ENCODE data around the gene ADAM12.

ADAM12 gene

GRCh38 chr10:126402721-126403695 lies 14.7 kb upstream of the ADAM12 start:
- no peak overlapping the region for H2AFZ ChIP-seq (ENCODE audit: low read length, unreplicated experiment)
- no peaks in the 10 kb centered on the region for H3K27me3 ChIP-seq (ENCODE audit: insufficient read depth, low read length)
- H3K27ac ChIP-seq (ENCODE audit: low read depth, low read length): no peak overlapping the region
- no peak overlapping the region for H3K4me3 ChIP-seq (ENCODE audit: low read depth, low read length)
- H3K36me3 ChIP-seq (ENCODE audit: insufficient read depth, low read length): no peaks in the 10 kb centered on the region
- H3K4me1 ChIP-seq (ENCODE audit: control insufficient read depth, insufficient read depth, low read length, unreplicated experiment): peaks cover 15% of the 10 kb centered on the region
- no peaks in the 10 kb centered on the region for H3K79me2 ChIP-seq (ENCODE audit: control insufficient read depth, insufficient read depth, low read length, unreplicated experiment)

DNA sequence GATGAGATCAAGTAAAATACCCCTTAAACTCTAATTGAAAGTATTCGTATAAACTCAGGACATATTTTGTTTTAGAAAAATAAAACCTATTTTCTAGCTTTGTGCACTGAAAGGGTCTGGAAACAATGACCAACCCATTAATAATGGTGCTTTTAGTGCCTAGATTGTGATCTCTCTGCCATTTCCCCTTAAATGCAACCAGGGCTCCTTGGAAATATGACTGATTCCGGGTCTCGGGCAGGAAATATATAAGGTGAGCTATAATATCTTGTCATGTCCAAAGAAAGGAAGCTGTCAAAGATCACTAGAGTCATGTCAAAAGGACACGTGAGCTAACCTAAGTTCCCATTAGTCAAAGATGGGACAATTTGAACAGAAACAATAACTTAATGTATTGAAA lies 12.4 kb upstream of the ADAM12 start:
- Histone ChIP-seq H3K27ac (ENCODE audit: low read depth, low read length) (no peak overlapping the region), H2AFZ (ENCODE audit: low read length, unreplicated experiment) (no peak overlapping the region), H3K4me1 (ENCODE audit: control insufficient read depth, insufficient read depth, low read length, unreplicated experiment) (peaks cover 25% of the 10 kb centered on the region), H3K79me2 (ENCODE audit: control insufficient read depth, insufficient read depth, low read length, unreplicated experiment) (no peaks in the 10 kb centered on the region), H3K27me3 (ENCODE audit: insufficient read depth, low read length) (no peaks in the 10 kb centered on the region), H3K36me3 (ENCODE audit: insufficient read depth, low read length) (no peaks in the 10 kb centered on the region), H3K4me3 (ENCODE audit: low read depth, low read length) (no peak overlapping the region)

- Histone ChIP-seq H3K79me2 (ENCODE audit: control insufficient read depth, insufficient read depth, low read length, unreplicated experiment) (no peaks in the 10 kb centered on the region), H3K27me3 (ENCODE audit: insufficient read depth, low read length) (no peaks in the 10 kb centered on the region), H3K4me3 (ENCODE audit: low read depth, low read length) (no peak overlapping the region), H3K36me3 (ENCODE audit: insufficient read depth, low read length) (no peaks in the 10 kb centered on the region), H2AFZ (ENCODE audit: low read length, unreplicated experiment) (peak overlapping the region; percentile 1), H3K4me1 (ENCODE audit: control insufficient read depth, insufficient read depth, low read length, unreplicated experiment) (peaks cover 26% of the 10 kb centered on the region), H3K27ac (ENCODE audit: low read depth, low read length) (peak overlapping the region; percentile 87; the same call in 1 of the 2 replicates)
Observed at GRCh38 chr10:126398924-126399323, 10.6 kb upstream of the ADAM12 start.

DNA sequence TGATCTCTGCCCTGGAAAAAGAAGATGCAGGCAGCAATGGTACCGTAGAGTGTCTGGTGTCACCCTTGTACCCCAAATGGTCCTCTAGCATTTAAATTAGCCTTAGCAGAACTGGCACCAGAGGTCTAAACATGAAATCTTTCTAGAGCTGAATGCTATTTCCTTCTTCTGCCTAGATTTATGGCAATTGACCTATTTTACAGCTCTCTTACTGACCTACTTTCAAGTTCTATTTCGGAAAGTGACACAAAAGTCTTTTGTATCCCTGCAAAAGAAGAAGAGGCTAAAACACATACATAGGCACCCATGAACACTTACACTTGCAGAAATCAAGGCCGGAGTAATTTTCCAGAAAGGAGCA lies 10.1 kb upstream of the ADAM12 start:
- no peaks in the 10 kb centered on the region for H3K36me3 ChIP-seq (ENCODE audit: insufficient read depth, low read length)
- H3K27ac ChIP-seq (ENCODE audit: low read depth, low read length): peak overlapping the region; percentile 87
- no peaks in the 10 kb centered on the region for H3K79me2 ChIP-seq (ENCODE audit: control insufficient read depth, insufficient read depth, low read length, unreplicated experiment)
- no peaks in the 10 kb centered on the region for H3K27me3 ChIP-seq (ENCODE audit: insufficient read depth, low read length)
- peaks cover 26% of the 10 kb centered on the region for H3K4me1 ChIP-seq (ENCODE audit: control insufficient read depth, insufficient read depth, low read length, unreplicated experiment)
- H3K4me3 ChIP-seq (ENCODE audit: low read depth, low read length): peak overlapping the region; percentile 41
- H2AFZ ChIP-seq (ENCODE audit: low read length, unreplicated experiment): no peak overlapping the region

DNA sequence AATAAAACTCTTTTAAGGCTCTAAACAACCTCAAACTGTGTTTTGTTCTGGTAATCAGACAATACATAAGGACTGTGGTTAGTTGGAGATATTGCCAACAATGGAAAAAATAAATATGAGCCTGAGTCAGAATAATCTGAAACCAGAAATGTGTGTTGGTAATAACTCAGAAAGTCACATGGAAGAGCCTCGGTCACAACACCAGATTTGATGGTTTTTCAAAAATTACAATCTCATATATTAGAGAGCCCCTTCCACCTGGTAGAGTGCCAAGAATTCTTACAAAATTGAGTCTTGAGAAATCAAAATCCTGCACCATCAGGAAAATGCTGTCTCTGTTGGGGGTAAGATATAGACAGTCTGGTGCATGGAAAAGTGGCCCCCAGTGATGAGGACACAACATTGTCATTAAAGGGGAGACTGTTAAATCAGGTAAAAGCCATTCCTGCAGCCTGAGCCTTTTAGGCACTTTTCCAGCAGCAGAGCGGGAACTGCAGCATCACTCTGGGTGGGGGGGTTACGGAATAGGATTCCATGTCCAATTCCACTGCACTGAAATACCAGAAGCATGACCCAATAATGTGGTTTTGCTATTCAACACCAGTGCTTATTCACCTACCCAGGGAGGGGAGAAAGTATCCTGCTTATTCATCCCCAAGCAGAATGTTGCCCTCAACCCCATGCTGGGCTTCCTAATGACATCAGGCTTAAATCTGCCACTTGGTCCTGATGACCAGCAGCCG lies 9.5 kb upstream of the ADAM12 start:
- Histone ChIP-seq H2AFZ (ENCODE audit: low read length, unreplicated experiment) (no peak overlapping the region), H3K27me3 (ENCODE audit: insufficient read depth, low read length) (no peaks in the 10 kb centered on the region), H3K27ac (ENCODE audit: low read depth, low read length) (peak overlapping the region; percentile 87), H3K4me3 (ENCODE audit: low read depth, low read length) (peak overlapping the region; percentile 49), H3K36me3 (ENCODE audit: insufficient read depth, low read length) (no peaks in the 10 kb centered on the region), H3K4me1 (ENCODE audit: control insufficient read depth, insufficient read depth, low read length, unreplicated experiment) (peaks cover 26% of the 10 kb centered on the region), H3K79me2 (ENCODE audit: control insufficient read depth, insufficient read depth, low read length, unreplicated experiment) (no peaks in the 10 kb centered on the region)

DNA sequence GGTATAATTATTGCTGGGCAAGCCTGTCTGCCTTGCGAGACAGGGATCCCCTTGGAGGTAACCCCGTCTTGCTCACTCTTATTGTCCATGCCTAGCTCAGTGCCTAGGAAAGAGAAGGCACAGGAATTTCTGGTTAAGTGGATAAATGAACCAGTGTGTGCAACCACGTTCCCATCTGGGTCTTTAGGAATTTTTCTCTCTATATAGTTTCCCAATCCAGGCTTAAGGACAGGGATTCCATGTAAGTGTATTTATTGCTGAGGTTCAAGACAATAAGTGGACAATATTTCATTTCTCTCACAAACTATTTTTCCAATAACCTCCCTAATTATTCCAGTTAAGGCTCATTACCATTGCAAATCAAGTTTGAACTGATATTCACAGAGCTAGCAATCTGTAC lies 8.9 kb upstream of the ADAM12 start:
- Histone ChIP-seq H3K27me3 (ENCODE audit: insufficient read depth, low read length) (no peaks in the 10 kb centered on the region), H3K4me3 (ENCODE audit: low read depth, low read length) (peak overlapping the region; percentile 0; the same call in 1 of the 2 replicates), H2AFZ (ENCODE audit: low read length, unreplicated experiment) (no peak overlapping the region), H3K27ac (ENCODE audit: low read depth, low read length) (peak overlapping the region; percentile 87), H3K4me1 (ENCODE audit: control insufficient read depth, insufficient read depth, low read length, unreplicated experiment) (peaks cover 26% of the 10 kb centered on the region), H3K79me2 (ENCODE audit: control insufficient read depth, insufficient read depth, low read length, unreplicated experiment) (no peaks in the 10 kb centered on the region), H3K36me3 (ENCODE audit: insufficient read depth, low read length) (no peaks in the 10 kb centered on the region)

DNA sequence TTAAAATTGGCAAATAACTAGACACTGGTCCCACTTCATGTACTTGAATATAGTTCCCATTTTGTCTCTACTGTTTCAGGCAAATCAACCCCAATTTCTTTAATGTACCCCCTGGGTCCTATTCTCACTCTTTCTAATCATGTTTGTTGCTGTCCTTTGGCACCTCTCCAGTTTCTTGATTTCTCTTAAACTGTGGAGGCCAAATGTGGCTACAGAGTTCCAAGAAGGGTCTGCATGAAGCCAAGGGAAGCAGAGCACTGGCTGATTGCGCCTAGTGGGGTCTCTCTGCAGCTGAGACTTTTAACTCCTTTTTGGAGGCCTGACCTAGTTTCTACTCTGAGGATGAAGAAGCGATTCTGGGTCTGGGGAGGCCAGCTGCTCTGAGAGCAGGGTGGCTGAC lies 6.7 kb upstream of the ADAM12 start:
- H3K27ac ChIP-seq (ENCODE audit: low read depth, low read length): no peak overlapping the region
- H3K27me3 ChIP-seq (ENCODE audit: insufficient read depth, low read length): no peaks in the 10 kb centered on the region
- no peaks in the 10 kb centered on the region for H3K79me2 ChIP-seq (ENCODE audit: control insufficient read depth, insufficient read depth, low read length, unreplicated experiment)
- no peaks in the 10 kb centered on the region for H3K36me3 ChIP-seq (ENCODE audit: insufficient read depth, low read length)
- no peak overlapping the region for H2AFZ ChIP-seq (ENCODE audit: low read length, unreplicated experiment)
- H3K4me3 ChIP-seq (ENCODE audit: low read depth, low read length): no peak overlapping the region
- H3K4me1 ChIP-seq (ENCODE audit: control insufficient read depth, insufficient read depth, low read length, unreplicated experiment): peaks cover 40% of the 10 kb centered on the region

DNA sequence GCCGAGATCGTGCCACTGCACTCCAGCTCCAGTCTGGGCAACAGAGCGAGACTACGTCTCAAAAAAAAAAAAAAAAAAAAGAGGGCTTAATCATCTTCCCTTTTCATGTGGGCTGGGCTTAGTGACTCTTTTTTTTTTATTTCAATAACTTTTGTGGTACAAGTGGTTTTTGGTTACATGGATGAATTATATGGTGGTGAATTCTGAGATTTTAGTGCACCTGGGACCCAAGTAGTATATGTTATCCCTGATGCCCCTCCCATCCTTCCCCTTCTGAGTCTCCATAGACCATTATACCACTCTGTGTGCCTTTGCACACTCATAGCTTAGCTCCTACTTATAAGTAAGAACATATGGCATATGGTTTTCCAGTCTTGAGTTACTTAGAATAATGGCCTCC lies 4.8 kb upstream of the ADAM12 start:
- H3K27me3 ChIP-seq (ENCODE audit: insufficient read depth, low read length): no peaks in the 10 kb centered on the region
- H2AFZ ChIP-seq (ENCODE audit: low read length, unreplicated experiment): no peak overlapping the region
- no peak overlapping the region for H3K27ac ChIP-seq (ENCODE audit: low read depth, low read length)
- no peaks in the 10 kb centered on the region for H3K79me2 ChIP-seq (ENCODE audit: control insufficient read depth, insufficient read depth, low read length, unreplicated experiment)
- H3K4me1 ChIP-seq (ENCODE audit: control insufficient read depth, insufficient read depth, low read length, unreplicated experiment): peaks cover 31% of the 10 kb centered on the region
- H3K36me3 ChIP-seq (ENCODE audit: insufficient read depth, low read length): no peaks in the 10 kb centered on the region
- no peak overlapping the region for H3K4me3 ChIP-seq (ENCODE audit: low read depth, low read length)

DNA sequence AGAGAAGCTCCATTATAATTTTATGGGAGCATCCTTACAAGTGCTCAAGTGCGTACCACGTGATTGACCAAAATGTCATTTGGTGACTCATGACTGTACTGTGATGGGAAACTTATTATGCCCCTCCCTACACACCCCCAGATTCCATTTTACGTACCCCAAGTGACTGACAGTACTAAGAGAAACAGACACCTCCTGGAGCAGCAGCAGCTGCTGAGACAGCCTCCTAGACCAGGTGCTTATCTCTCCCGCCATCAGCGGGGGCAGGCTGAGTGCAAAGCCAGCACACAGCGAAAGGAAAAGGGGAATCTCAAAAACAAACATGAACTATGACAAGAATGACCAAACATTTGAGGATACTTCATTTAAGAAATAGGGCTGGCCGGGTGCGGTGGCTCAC lies 4.2 kb upstream of the ADAM12 start:
- peaks cover 28% of the 10 kb centered on the region for H3K4me1 ChIP-seq (ENCODE audit: control insufficient read depth, insufficient read depth, low read length, unreplicated experiment)
- H2AFZ ChIP-seq (ENCODE audit: low read length, unreplicated experiment): no peak overlapping the region
- no peak overlapping the region for H3K27ac ChIP-seq (ENCODE audit: low read depth, low read length)
- no peaks in the 10 kb centered on the region for H3K36me3 ChIP-seq (ENCODE audit: insufficient read depth, low read length)
- no peak overlapping the region for H3K4me3 ChIP-seq (ENCODE audit: low read depth, low read length)
- H3K79me2 ChIP-seq (ENCODE audit: control insufficient read depth, insufficient read depth, low read length, unreplicated experiment): peaks cover 4% of the 10 kb centered on the region
- no peaks in the 10 kb centered on the region for H3K27me3 ChIP-seq (ENCODE audit: insufficient read depth, low read length)

DNA sequence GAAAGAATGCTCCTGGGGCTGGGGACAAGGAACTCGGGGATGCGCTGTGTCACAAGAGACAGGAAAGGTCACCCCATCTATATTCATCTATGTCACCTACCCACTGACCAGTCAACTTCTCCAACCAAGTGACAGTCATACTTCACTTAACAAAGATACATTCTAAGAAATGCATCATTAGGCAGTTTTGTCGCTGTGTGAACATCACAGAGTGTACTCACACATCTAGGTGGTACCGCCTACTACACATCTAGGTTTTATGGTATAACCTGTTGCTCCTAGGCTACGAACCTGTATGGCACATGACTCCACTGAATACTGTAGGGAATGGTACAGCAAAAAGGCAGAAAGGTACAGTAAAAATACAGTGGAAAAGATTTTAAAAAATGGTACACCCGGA lies 3.8 kb upstream of the ADAM12 start:
- Histone ChIP-seq H3K4me1 (ENCODE audit: control insufficient read depth, insufficient read depth, low read length, unreplicated experiment) (peaks cover 25% of the 10 kb centered on the region), H2AFZ (ENCODE audit: low read length, unreplicated experiment) (no peak overlapping the region), H3K4me3 (ENCODE audit: low read depth, low read length) (no peak overlapping the region), H3K27me3 (ENCODE audit: insufficient read depth, low read length) (no peaks in the 10 kb centered on the region), H3K36me3 (ENCODE audit: insufficient read depth, low read length) (no peaks in the 10 kb centered on the region), H3K79me2 (ENCODE audit: control insufficient read depth, insufficient read depth, low read length, unreplicated experiment) (peaks cover 8% of the 10 kb centered on the region), H3K27ac (ENCODE audit: low read depth, low read length) (no peak overlapping the region)
